Measurements from ENCODE around the gene CRIP2.
A peak's percentile ranks its signal among the peaks of the same experiment; 100 is the strongest.

CRIP2 gene

GRCh38 chr14:105486974-105487448 is 12.4 kb downstream of the CRIP2 start:
- H3K36me3 ChIP-seq (ENCODE audit: insufficient read depth, low read length), result no peaks in the 10 kb centered on the region
- H3K9ac ChIP-seq (ENCODE audit: low read depth, low read length), result peak overlapping the region; percentile 20; the same call in 1 of the 2 replicates
- no peak overlapping the region for H3K27ac ChIP-seq (ENCODE audit: low read depth, low read length)
- H3K4me3 ChIP-seq (ENCODE audit: low read length), result peak overlapping the region; percentile 47
- H3K9me3 ChIP-seq (ENCODE audit: insufficient read depth, low read depth, low read length), result no peaks in the 10 kb centered on the region
- H3K27me3 ChIP-seq (ENCODE audit: insufficient read depth, low read length), result peaks cover 74% of the 10 kb centered on the region
- H3K4me1 ChIP-seq (ENCODE audit: insufficient read depth, low read length), result peaks cover 9% of the 10 kb centered on the region
- 3% methylated on average over 45 of the region's 45 CpGs for WGBS

DNA sequence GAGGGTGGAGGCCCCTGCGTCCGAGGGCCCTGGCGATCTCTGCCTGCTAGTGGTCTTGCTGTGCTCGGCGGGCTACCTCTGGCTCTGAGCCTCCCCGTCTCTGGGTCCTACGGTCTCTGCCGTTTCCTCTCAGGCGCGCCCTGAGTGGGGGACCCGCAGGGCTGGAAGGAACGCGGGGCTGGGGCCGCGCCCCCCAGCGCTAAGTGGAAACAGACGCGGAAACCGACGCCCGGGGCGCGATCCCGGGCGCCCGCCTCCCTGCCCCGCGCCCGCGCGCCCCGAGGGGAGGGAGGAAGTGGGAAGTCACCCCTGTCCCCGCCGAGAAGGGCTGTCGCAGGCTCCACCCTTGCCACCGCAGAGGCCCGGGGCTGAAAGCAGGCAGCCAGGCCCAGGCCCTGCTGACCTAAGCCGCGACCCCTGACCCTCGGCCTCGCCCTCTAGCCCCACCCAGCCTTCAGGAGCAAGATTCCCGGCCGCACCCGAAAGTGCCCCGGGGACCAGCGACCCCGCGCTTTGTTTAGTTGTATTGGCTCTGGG is 12.9 kb downstream of the CRIP2 start:
- Histone ChIP-seq H3K4me3 (ENCODE audit: low read length) (peak overlapping the region; percentile 47), H3K27me3 (ENCODE audit: insufficient read depth, low read length) (peaks cover 69% of the 10 kb centered on the region), H3K36me3 (ENCODE audit: insufficient read depth, low read length) (no peaks in the 10 kb centered on the region), H3K4me1 (ENCODE audit: insufficient read depth, low read length) (peaks cover 5% of the 10 kb centered on the region; the same call in 1 of the 2 replicates), H3K9me3 (ENCODE audit: insufficient read depth, low read depth, low read length) (no peaks in the 10 kb centered on the region), H3K27ac (ENCODE audit: low read depth, low read length) (no peak overlapping the region), H3K9ac (ENCODE audit: low read depth, low read length) (peak overlapping the region; percentile 20; the same call in 1 of the 2 replicates)
- 11% methylated on average over 48 of the region's 48 CpGs for WGBS

DNA sequence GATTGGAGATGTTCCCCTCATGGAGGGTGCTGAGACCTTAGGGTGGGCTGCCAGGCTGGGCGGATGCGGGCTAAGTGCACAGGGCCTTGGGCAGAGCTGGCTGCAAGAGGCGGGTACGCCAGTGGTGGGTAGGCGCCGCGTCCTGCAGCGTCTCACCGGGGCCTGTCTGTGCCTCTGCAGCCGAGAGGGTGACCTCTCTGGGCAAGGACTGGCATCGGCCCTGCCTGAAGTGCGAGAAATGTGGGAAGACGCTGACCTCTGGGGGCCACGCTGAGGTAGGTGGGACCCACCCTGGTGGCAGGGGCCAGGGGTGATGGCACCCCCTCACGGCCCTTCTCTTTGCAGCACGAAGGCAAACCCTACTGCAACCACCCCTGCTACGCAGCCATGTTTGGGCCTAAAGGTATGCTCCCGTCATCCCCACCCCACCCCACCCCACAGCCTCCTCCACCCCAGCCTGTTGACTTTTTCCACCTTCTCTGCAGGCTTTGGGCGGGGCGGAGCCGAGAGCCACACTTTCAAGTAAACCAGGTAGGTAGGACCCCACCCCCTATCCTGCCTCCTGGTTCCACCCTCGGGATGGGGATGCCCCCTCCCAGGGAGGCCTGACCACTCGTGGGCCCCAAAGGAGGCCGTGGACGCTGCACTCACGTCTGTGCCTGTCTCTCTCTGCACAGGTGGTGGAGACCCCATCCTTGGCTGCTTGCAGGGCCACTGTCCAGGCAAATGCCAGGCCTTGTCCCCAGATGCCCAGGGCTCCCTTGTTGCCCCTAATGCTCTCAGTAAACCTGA is 13.6 kb downstream of the CRIP2 start:
- Histone ChIP-seq H3K27ac (ENCODE audit: low read depth, low read length) (no peak overlapping the region), H3K4me3 (ENCODE audit: low read length) (peak overlapping the region; percentile 47; the same call in 1 of the 2 replicates), H3K4me1 (ENCODE audit: insufficient read depth, low read length) (peaks cover 5% of the 10 kb centered on the region; the same call in 1 of the 2 replicates), H3K9me3 (ENCODE audit: insufficient read depth, low read depth, low read length) (no peaks in the 10 kb centered on the region), H3K9ac (ENCODE audit: low read depth, low read length) (no peak overlapping the region), H3K27me3 (ENCODE audit: insufficient read depth, low read length) (peaks cover 62% of the 10 kb centered on the region), H3K36me3 (ENCODE audit: insufficient read depth, low read length) (no peaks in the 10 kb centered on the region)
- WGBS, result 80% methylated on average over 26 of the region's 26 CpGs

GRCh38 chr14:105488781-105489541 is 14.3 kb downstream of the CRIP2 start:
- H3K9ac ChIP-seq (ENCODE audit: low read depth, low read length), result no peak overlapping the region
- peaks cover 5% of the 10 kb centered on the region; the same call in 1 of the 2 replicates for H3K4me1 ChIP-seq (ENCODE audit: insufficient read depth, low read length)
- no peak overlapping the region for H3K27ac ChIP-seq (ENCODE audit: low read depth, low read length)
- 79% methylated on average over 20 of the region's 20 CpGs for WGBS
- H3K4me3 ChIP-seq (ENCODE audit: low read length), result 0 out of 2 replicates have a peak overlapping the region, but pooled peaks have one; percentile 54
- no peaks in the 10 kb centered on the region for H3K36me3 ChIP-seq (ENCODE audit: insufficient read depth, low read length)
- no peaks in the 10 kb centered on the region for H3K9me3 ChIP-seq (ENCODE audit: insufficient read depth, low read depth, low read length)
- peaks cover 56% of the 10 kb centered on the region for H3K27me3 ChIP-seq (ENCODE audit: insufficient read depth, low read length)

DNA sequence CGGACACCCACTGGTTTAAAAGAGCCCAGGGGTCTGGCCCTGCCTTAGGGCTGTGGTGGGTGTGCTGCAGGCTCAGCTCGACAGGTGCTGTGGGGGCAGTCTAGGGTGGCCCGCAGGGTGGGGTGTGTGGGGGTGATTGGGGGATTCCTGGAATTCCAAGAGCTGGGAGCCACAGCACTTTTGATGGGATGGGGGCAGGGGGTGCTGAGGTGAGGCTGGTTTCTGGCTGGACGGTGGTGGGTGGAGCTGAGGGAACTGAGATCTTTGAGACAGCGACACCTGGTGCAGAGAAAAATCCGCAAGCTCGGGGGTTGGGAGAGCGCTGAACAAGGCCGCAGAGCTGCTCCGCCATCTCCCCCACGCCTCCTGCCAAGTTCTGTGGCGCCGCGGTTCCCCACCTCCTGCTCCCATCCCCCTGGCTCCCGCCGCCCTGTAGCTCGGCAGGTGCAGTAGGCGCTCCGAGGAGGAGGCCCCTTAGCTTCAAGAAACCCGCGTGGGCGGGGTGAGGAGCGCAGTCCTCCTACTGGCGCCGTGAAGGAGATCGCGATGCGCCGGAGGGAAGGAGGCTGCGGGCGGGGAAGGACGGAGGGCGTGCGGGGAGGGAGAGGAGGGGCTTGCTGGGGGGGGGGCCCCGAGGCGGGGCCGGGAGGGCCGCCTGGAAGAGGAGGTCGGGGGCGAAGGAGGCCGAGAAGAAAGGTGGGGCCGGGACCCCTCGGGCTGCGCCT is 15.1 kb downstream of the CRIP2 start:
- 0 out of 2 replicates have a peak overlapping the region, but pooled peaks have one; percentile 64 for H3K9ac ChIP-seq (ENCODE audit: low read depth, low read length)
- WGBS, result 3% methylated on average over 43 of the region's 44 CpGs

GRCh38 chr14:105490267-105490571 is 15.6 kb downstream of the CRIP2 start:
- H3K9ac ChIP-seq (ENCODE audit: low read depth, low read length), result peak overlapping the region; percentile 64
- no peaks in the 10 kb centered on the region for H3K36me3 ChIP-seq (ENCODE audit: insufficient read depth, low read length)
- H3K4me1 ChIP-seq (ENCODE audit: insufficient read depth, low read length), result peaks cover 5% of the 10 kb centered on the region; the same call in 1 of the 2 replicates
- no peaks in the 10 kb centered on the region for H3K9me3 ChIP-seq (ENCODE audit: insufficient read depth, low read depth, low read length)
- under 1% methylated on average over 33 of the region's 33 CpGs for WGBS
- H3K4me3 ChIP-seq (ENCODE audit: low read length), result peak overlapping the region; percentile 54
- peaks cover 43% of the 10 kb centered on the region for H3K27me3 ChIP-seq (ENCODE audit: insufficient read depth, low read length)
- H3K27ac ChIP-seq (ENCODE audit: low read depth, low read length), result peak overlapping the region; percentile 74; the same call in 1 of the 2 replicates

More for the DNA sequence above, 15.1 kb downstream of the CRIP2 start:
- no peaks in the 10 kb centered on the region for H3K36me3 ChIP-seq (ENCODE audit: insufficient read depth, low read length)
- peaks cover 49% of the 10 kb centered on the region for H3K27me3 ChIP-seq (ENCODE audit: insufficient read depth, low read length)
- peak overlapping the region; percentile 54 for H3K4me3 ChIP-seq (ENCODE audit: low read length)
- no peak overlapping the region for H3K27ac ChIP-seq (ENCODE audit: low read depth, low read length)
- peaks cover 5% of the 10 kb centered on the region; the same call in 1 of the 2 replicates for H3K4me1 ChIP-seq (ENCODE audit: insufficient read depth, low read length)
- no peaks in the 10 kb centered on the region for H3K9me3 ChIP-seq (ENCODE audit: insufficient read depth, low read depth, low read length)

DNA sequence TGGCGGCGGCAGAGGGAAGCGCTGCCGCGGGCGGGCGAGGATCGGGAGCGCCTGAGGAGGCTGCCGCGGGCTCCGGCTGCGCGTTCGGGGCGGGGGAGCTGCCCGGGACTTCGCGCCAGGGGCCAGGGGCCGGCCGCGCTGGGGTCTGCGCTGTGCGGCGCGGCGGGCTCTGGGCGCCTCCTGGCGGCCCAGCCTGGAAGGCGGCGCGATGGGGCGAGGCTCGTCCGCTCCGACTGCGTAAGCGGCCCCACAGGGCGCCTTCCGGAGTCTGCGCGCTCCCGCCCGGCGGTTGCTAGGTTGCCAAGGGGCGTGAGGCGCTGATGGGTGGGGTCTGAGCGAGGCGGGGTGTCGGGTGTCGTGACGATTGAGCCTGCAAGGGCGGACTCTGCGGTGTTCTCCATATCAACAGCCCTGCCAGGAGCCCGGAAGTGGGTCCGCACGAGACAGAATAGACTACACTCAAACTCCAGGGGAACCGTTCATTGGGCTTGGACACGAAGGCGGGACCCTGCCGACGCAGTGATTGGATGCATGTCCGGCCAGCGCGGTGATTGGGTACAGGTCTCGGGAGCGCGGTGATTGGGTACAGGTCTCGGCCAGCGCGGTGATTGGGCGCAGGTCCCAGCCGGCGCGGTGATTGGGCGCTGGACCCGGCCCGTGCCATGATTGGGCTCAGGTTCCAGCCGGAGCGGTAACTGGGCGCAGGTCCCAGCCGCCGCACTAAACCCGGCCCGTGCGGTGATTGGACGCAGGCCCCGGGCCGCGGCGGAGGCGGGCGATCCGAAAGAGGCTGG is 16.1 kb downstream of the CRIP2 start, which contains the start of gene TEDC1:
TEDC1 (plus strand) TSS at position 675 of the 794 bp plus-strand sequence. CDS start 130 bp downstream, outside the sequence.
- peaks cover 5% of the 10 kb centered on the region; the same call in 1 of the 2 replicates for H3K4me1 ChIP-seq (ENCODE audit: insufficient read depth, low read length)
- H3K36me3 ChIP-seq (ENCODE audit: insufficient read depth, low read length), result no peaks in the 10 kb centered on the region
- H3K9ac ChIP-seq (ENCODE audit: low read depth, low read length), result peak within 1 kb of the TSS; percentile 74
- peaks cover 38% of the 10 kb centered on the region for H3K27me3 ChIP-seq (ENCODE audit: insufficient read depth, low read length)
- under 1% methylated on average over 94 of the region's 94 CpGs for WGBS
- H3K9me3 ChIP-seq (ENCODE audit: insufficient read depth, low read depth, low read length), result no peaks in the 10 kb centered on the region
- H3K4me3 ChIP-seq (ENCODE audit: low read length), result peak within 1 kb of the TSS; percentile 73
- peak within 1 kb of the TSS; percentile 91; the same call in 1 of the 2 replicates for H3K27ac ChIP-seq (ENCODE audit: low read depth, low read length)

DNA sequence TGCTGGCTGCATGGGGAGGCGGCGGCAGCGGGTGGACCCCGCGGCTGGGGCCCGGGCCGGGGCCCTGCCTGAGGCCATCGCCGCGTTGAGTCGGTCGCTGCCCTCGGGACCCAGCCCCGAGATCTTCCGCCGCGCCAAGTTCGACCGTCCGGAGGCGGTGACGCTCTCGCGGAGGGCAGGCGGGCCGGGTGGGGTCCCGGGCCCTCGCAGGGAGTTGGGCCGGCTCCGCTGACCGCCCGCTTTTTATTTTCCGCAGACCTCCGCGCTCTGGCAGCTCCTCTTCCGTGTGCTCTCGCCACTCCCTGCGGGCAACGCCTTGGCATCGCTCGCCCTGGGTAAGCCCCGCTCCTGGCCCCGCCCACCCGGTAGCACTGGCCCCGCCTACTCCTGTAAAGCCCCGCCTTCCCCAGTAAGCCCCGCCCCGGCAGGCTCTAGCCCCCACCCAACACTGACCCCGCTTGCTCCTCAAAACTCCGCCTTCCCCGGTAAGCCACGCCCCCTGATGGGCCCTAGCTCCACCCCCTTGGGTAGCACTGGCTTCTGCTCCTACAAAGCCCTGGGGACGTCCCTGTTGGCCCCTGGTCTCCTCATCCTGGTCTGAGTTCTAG is 16.8 kb downstream of the CRIP2 start:
- Histone ChIP-seq H3K9me3 (ENCODE audit: insufficient read depth, low read depth, low read length) (no peaks in the 10 kb centered on the region), H3K27me3 (ENCODE audit: insufficient read depth, low read length) (peaks cover 31% of the 10 kb centered on the region), H3K9ac (ENCODE audit: low read depth, low read length) (peak overlapping the region; percentile 74), H3K27ac (ENCODE audit: low read depth, low read length) (peak overlapping the region; percentile 91; the same call in 1 of the 2 replicates), H3K36me3 (ENCODE audit: insufficient read depth, low read length) (no peaks in the 10 kb centered on the region), H3K4me3 (ENCODE audit: low read length) (peak overlapping the region; percentile 73), H3K4me1 (ENCODE audit: insufficient read depth, low read length) (peaks cover 5% of the 10 kb centered on the region; the same call in 1 of the 2 replicates)
- whole genome bisulfite sequencing, result 3% methylated on average over 53 of the region's 53 CpGs

GRCh38 chr14:105492031-105492970 is 17.7 kb downstream of the CRIP2 start:
- Histone ChIP-seq H3K27me3 (ENCODE audit: insufficient read depth, low read length) (peaks cover 23% of the 10 kb centered on the region), H3K9me3 (ENCODE audit: insufficient read depth, low read depth, low read length) (no peaks in the 10 kb centered on the region), H3K9ac (ENCODE audit: low read depth, low read length) (no peak overlapping the region), H3K27ac (ENCODE audit: low read depth, low read length) (no peak overlapping the region), H3K4me1 (ENCODE audit: insufficient read depth, low read length) (peaks cover 5% of the 10 kb centered on the region; the same call in 1 of the 2 replicates), H3K36me3 (ENCODE audit: insufficient read depth, low read length) (no peaks in the 10 kb centered on the region), H3K4me3 (ENCODE audit: low read length) (peak overlapping the region; percentile 40)
- WGBS, result 93% methylated on average over 24 of the region's 24 CpGs

All from HUES64 (cell line).